H1 (cell line): ENCODE measurements around the gene POLR1F. TPM values are rescaled to one million over a fixed set of nuclear protein-coding genes. Genes with fewer than 3 reads are reported as not detected.

ENCODE experiments used
- ASH2L ChIP-seq: fragments of 200-600, 300-600 bp; sonication (generic); IDR thresholded peaks from one replicate; pipeline ENCODE4 v1.7.1; 2017; ENCODE audit warnings: low read length
- CHD1 ChIP-seq: IDR thresholded peaks from 2 replicates; pipeline ENCODE4 v1.6.1; 2012; ENCODE audit warnings: low read depth, low read length, improper control_type of control experiment
- CTBP2 ChIP-seq: IDR thresholded peaks from 2 replicates; pipeline ENCODE4 v1.7.0; 2011; ENCODE audit warnings: borderline replicate concordance, mild to moderate bottlenecking, moderate library complexity, mixed read lengths, low read length; ENCODE audit not compliant: insufficient read depth, insufficient read length
- FOSL1 ChIP-seq: IDR thresholded peaks from 2 replicates; pipeline ENCODE4 v1.6.1; 2011; ENCODE audit warnings: mild to moderate bottlenecking, low read depth, low read length, moderate library complexity; ENCODE audit not compliant: insufficient read depth
- NRF1 ChIP-seq: IDR thresholded peaks from 2 replicates; pipeline ENCODE4 v1.6.1; 2011; ENCODE audit warnings: mild to moderate bottlenecking, low read depth, low read length, improper control_type of control experiment
- SUZ12 ChIP-seq: fragments of 200-600 bp; sonication (generic); IDR thresholded peaks from 2 replicates; pipeline ENCODE4 v1.6.1; 2012; ENCODE audit warnings: mild to moderate bottlenecking, inconsistent platforms, low read length, moderate library complexity, mixed read lengths
- polyA plus RNA-seq, 7 experiments: library from polyadenylated mRNA; depleted of rRNA in 3 of 7; stranded (reverse) in 5 of 7; unstranded in 2 of 7; fragments of >200 nt in 5 of 7; fragments of 200-250 nt in 2 of 7; gene quantifications; 1 replicate in 5 of 7; 2 replicates in 1 of 7; 4 replicates in 1 of 7; pipeline versions ENCODE4 v1.2.1 to v1.2.3, GENCODE V29; 2011 to 2013; ENCODE audit warnings: missing spikeins in 2 of 7, mixed read lengths in 2 of 7
- total RNA-seq: library from RNA; stranded (reverse); fragmentation: NEBNext Ultra II Directional; extraction: Animal tissue kit (Norgen Biotek cat#: 25700); gene quantifications from 2 replicates; pipeline ENCODE4 v1.2.1, GENCODE V29; 2021
- TF ChIP-seq, protein P1 (sequence below), 3 experiments: IDR thresholded peaks; 1 replicate in 2 of 3; 2 replicates in 1 of 3; pipeline versions ENCODE4 v1.5.1 to v1.6.1; 2011; ENCODE audit warnings: low read length in 3 of 3, mild to moderate bottlenecking in 3 of 3, inconsistent platforms in 2 of 3, low read depth in 1 of 3, moderate library complexity in 1 of 3; ENCODE audit not compliant: insufficient read depth in 1 of 3; ENCODE audit errors: control extremely low read depth in 1 of 3
- TF ChIP-seq, protein P2 (sequence below): IDR thresholded peaks from 2 replicates; pipeline ENCODE4 v1.6.1; 2011; ENCODE audit warnings: low read depth, mild to moderate bottlenecking, low read length; ENCODE audit not compliant: insufficient read depth

The POLR1F gene
- total and polyA plus RNA-seq, 2 of the 8 experiments (the other 6 are each of a cell fraction or from before 2014, with no cell fraction given): 11.2 to 24.6 TPM

DNA sequence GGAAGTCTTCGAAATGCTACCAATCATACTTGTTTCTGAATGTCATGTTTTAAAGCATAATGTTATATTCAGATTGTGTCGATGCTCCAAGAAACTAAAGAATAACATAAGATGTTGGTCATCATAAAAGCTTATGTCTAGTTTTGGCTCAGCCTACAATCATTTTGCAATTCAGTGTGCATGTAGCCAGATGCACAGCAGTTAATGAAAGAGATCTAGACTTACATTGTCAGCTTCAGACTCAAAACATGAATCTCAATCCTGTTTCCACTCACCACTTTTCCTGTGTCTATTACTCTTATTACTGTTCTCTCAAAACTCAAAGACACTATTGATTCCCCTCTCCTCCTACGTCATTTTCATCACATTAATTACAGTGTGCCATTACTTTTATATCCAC lies 43.2 kb upstream of the POLR1F start (continued):
- TF ChIP-seq, protein P1, sequence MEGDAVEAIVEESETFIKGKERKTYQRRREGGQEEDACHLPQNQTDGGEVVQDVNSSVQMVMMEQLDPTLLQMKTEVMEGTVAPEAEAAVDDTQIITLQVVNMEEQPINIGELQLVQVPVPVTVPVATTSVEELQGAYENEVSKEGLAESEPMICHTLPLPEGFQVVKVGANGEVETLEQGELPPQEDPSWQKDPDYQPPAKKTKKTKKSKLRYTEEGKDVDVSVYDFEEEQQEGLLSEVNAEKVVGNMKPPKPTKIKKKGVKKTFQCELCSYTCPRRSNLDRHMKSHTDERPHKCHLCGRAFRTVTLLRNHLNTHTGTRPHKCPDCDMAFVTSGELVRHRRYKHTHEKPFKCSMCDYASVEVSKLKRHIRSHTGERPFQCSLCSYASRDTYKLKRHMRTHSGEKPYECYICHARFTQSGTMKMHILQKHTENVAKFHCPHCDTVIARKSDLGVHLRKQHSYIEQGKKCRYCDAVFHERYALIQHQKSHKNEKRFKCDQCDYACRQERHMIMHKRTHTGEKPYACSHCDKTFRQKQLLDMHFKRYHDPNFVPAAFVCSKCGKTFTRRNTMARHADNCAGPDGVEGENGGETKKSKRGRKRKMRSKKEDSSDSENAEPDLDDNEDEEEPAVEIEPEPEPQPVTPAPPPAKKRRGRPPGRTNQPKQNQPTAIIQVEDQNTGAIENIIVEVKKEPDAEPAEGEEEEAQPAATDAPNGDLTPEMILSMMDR (IDR thresholded peaks at IDR 0.05; ENCODE audit: control extremely low read depth in 1 of 3, insufficient read depth in 1 of 3, low read depth in 1 of 3, low read length in 3 of 3): no peak
- TF ChIP-seq NRF1 (no peak), SUZ12 (no peak), ASH2L (no peak), CHD1 (no peak), FOSL1 (no peak), CTBP2 (no peak)
- TF ChIP-seq, protein P2, sequence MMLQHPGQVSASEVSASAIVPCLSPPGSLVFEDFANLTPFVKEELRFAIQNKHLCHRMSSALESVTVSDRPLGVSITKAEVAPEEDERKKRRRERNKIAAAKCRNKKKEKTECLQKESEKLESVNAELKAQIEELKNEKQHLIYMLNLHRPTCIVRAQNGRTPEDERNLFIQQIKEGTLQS: no peak
